ENCODE results near the gene TMEM167A. TPM values are rescaled to one million over a fixed set of nuclear protein-coding genes. Genes with fewer than 3 reads are reported as not detected.

The TMEM167A gene
- total RNA-seq, 1 donor from 2014 or later, result 38.3 TPM

DNA sequence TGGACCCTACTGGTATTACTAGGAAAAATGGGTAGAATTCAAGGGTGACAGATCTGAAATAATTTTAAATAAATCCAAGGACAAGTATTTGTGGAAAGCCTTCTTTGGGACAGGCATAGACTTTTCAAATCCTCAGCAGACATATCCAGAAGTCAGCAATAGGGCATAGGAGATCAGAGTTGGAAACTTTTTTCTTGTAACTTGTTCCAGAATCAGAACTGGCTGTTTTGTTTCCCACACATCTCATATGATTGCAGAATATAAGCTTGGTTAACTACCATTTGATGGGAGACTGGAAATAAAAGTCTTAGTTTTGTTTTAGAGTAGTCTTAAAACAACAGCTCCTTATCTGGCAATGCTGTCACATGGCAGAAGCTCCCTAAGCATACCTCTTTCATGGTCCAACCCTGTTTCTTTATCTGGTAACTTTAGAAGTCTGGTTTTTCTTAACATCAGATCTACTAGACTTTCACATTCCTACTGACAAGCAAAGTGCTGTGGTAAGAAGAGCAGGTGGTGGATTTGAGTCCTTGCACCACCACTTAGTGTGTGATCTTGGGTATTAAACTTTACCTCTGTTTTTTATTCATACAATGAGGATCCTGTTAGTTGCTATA is 25.3 kb upstream of the TMEM167A start:
- no peaks in the 10 kb centered on the region for H3K36me3 ChIP-seq
- no peaks in the 10 kb centered on the region for H3K27me3 ChIP-seq
- peaks cover 0 to 12% of the 10 kb centered on the region in 2 donors for H3K4me1 ChIP-seq
- no peaks in the 10 kb centered on the region for H3K9me3 ChIP-seq
- DNase-seq (ENCODE audit: low spot score in 2 of 2), result no peak
- no peak overlapping the region for H3K4me3 ChIP-seq
- H3K27ac ChIP-seq, result no peak overlapping the region
- intact Hi-C loops (cut with DNase I), result no loop called here
- TF ChIP-seq, protein P1, sequence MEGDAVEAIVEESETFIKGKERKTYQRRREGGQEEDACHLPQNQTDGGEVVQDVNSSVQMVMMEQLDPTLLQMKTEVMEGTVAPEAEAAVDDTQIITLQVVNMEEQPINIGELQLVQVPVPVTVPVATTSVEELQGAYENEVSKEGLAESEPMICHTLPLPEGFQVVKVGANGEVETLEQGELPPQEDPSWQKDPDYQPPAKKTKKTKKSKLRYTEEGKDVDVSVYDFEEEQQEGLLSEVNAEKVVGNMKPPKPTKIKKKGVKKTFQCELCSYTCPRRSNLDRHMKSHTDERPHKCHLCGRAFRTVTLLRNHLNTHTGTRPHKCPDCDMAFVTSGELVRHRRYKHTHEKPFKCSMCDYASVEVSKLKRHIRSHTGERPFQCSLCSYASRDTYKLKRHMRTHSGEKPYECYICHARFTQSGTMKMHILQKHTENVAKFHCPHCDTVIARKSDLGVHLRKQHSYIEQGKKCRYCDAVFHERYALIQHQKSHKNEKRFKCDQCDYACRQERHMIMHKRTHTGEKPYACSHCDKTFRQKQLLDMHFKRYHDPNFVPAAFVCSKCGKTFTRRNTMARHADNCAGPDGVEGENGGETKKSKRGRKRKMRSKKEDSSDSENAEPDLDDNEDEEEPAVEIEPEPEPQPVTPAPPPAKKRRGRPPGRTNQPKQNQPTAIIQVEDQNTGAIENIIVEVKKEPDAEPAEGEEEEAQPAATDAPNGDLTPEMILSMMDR (IDR thresholded peaks at IDR 0.05), result no peak

DNA sequence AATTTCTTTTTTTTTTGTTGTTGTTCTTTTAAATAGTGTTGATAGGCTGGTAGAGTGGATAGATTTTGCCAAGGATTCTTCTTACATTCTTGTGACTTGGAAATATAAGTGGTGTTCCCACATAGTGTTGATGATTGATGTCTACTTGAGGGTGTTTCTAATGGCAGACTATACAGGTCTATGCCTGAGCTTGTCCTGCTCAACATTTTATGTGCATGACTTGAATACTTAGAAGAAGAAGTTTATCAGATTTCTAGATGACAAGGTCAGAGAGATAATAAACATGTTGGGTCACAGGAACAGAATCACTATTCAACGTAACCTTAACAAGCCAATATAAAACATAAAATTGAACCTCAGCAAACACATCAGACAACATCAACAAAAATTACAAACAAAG is 24.3 kb upstream of the TMEM167A start:
- H3K27ac ChIP-seq, result no peak overlapping the region
- peaks cover 0 to 18% of the 10 kb centered on the region in 2 donors for H3K4me1 ChIP-seq
- no peaks in the 10 kb centered on the region for H3K27me3 ChIP-seq
- H3K4me3 ChIP-seq, result no peak overlapping the region
- no peaks in the 10 kb centered on the region for H3K36me3 ChIP-seq
- TF ChIP-seq, protein P1 (IDR thresholded peaks at IDR 0.05), result no peak
- no peaks in the 10 kb centered on the region for H3K9me3 ChIP-seq
- DNase-seq (ENCODE audit: low spot score in 2 of 2), result no peak
- intact Hi-C loops (cut with DNase I), result no loop called here

DNA sequence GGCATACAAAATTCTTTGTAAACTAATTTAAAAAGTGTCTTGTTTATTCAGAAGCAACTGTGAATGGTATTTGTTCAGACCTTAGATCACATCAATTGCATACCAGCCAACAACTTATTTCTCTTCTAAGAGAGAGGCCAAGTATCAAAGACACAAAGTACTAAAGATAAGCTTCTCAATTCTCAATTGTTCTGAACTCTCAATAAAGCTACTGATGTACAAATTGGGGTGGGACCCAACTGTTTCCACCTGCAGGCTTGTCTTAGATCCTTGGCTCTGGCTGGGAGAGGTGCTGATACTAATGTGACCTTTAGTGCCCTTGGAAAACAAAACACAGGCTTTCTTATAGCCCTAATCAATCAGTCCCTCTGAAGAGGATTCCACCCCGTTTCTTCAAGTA is 22.3 kb upstream of the TMEM167A start:
- Histone ChIP-seq H3K9me3 (peaks cover 0 to 2% of the 10 kb centered on the region in 2 donors), H3K27me3 (no peaks in the 10 kb centered on the region), H3K4me1 (peaks cover 0 to 21% of the 10 kb centered on the region in 2 donors), H3K4me3 (no peak overlapping the region), H3K27ac (no peak overlapping the region), H3K36me3 (no peaks in the 10 kb centered on the region)
- no peak for DNase-seq (ENCODE audit: low spot score in 2 of 2)
- TF ChIP-seq, protein P1 (IDR thresholded peaks at IDR 0.05), result no peak
- intact Hi-C loops (cut with DNase I), result no loop called here

DNA sequence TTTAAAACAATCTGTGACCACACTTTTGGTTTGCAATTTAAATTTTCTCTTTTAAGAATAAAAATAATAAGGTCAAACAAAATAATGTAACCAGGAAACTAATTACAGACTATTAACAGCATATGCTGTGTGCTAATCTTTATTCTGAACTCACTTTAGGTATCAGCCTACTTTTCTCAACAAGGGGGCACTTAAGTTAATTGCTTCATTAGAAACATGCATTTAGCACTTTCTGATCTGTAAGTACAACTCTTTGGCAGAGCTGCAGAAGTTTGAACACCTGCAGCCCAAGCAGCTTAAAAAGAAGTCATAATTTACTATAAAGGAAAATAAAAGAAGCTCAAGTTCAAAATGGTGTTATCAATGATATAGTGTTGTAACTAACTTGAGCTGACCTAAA is 21.8 kb upstream of the TMEM167A start:
- no peaks in the 10 kb centered on the region for H3K27me3 ChIP-seq
- peaks cover 0 to 21% of the 10 kb centered on the region in 2 donors for H3K4me1 ChIP-seq
- no peak overlapping the region for H3K4me3 ChIP-seq
- intact Hi-C loops (cut with DNase I), result no loop called here
- TF ChIP-seq, protein P1 (IDR thresholded peaks at IDR 0.05), result no peak
- no peak for DNase-seq (ENCODE audit: low spot score in 2 of 2)
- no peak overlapping the region for H3K27ac ChIP-seq
- H3K9me3 ChIP-seq, result peaks cover 0 to 6% of the 10 kb centered on the region in 2 donors
- no peaks in the 10 kb centered on the region for H3K36me3 ChIP-seq

DNA sequence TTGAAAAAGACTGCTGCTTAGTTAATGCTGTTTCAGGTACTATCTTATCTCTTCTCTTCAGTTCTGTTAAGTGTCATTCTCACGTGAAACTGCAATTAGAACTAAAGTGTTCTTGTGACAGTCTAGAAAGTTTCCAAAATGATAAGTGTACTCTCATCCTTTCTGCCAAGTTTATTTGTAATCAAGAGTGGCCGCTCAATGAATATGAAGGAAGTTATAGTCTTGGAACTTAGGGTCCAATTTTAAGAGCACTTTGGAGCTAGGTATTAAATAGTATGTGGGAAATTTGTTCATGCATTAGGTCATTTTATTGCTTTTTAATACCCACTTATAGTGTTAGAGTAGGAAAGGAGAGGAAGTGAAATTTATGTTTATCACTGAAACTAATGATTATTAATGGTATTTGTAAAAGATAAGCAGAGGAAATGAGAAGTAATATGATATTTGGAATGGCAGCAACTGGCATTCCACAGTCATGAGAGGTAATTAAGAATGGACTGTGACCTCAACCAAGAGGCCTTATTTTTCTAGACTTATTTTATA is 20.6 kb upstream of the TMEM167A start:
- peaks cover 0 to 21% of the 10 kb centered on the region in 2 donors for H3K4me1 ChIP-seq
- no peaks in the 10 kb centered on the region for H3K27me3 ChIP-seq
- no peaks in the 10 kb centered on the region for H3K36me3 ChIP-seq
- H3K27ac ChIP-seq, result no peak overlapping the region
- peaks cover 0 to 18% of the 10 kb centered on the region in 2 donors for H3K9me3 ChIP-seq
- no peak overlapping the region for H3K4me3 ChIP-seq
- TF ChIP-seq, protein P1 (IDR thresholded peaks at IDR 0.05), result no peak
- DNase-seq (ENCODE audit: low spot score in 2 of 2), result no peak
- intact Hi-C loops (cut with DNase I), result loop anchor here (2.0 kb wide), 1 partner anchor 21 kb away; the partner anchor contains the start of genes TMEM167A and XRCC4

Data from ascending aorta (tissue), 2 donors.